Stimulated activated CD4-positive, alpha-beta T cell treated with anti-CD3 and anti-CD28 coated beads, Interleukin-2, amount 100 ng/mL, for 24 hours (primary cell): Measurements from ENCODE around the gene REXO1.
"Not testable (repeated sequence)": the region's sequence is repeated elsewhere in the genome, so short reads cannot be mapped to it uniquely, and the experiment has no call there.

Experiments used
- DNase-seq, 2 donors: peaks; one replicate each; pipeline ENCODE4 v3.0.0-alpha.2; 2020

REXO1 gene, protein sequence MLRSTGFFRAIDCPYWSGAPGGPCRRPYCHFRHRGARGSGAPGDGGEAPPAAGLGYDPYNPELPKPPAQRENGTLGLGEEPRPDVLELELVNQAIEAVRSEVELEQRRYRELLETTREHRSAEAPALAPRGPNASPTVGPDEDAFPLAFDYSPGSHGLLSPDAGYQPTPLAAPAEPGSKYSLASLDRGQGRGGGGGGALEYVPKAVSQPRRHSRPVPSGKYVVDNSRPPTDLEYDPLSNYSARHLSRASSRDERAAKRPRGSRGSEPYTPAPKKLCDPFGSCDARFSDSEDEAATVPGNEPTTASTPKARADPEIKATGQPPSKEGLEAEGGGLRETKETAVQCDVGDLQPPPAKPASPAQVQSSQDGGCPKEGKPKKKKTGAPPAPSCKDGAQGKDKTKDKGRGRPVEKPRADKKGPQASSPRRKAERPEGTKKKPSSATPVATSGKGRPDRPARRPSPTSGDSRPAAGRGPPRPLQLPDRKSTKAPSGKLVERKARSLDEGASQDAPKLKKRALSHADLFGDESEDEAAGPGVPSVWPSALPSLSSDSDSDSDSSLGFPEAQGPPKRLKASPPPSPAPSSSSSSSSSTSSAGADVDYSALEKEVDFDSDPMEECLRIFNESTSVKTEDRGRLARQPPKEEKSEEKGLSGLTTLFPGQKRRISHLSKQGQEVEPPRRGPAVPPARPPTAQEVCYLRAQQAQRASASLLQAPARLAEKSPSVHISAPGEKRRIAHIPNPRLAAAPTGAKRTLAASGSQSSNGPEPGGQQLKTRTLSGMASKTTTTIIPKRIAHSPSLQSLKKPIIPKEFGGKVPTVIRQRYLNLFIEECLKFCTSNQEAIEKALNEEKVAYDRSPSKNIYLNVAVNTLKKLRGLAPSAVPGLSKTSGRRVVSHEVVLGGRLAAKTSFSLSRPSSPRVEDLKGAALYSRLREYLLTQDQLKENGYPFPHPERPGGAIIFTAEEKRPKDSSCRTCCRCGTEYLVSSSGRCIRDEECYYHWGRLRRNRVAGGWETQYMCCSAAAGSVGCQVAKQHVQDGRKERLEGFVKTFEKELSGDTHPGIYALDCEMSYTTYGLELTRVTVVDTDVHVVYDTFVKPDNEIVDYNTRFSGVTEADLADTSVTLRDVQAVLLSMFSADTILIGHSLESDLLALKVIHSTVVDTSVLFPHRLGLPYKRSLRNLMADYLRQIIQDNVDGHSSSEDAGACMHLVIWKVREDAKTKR

DNA sequence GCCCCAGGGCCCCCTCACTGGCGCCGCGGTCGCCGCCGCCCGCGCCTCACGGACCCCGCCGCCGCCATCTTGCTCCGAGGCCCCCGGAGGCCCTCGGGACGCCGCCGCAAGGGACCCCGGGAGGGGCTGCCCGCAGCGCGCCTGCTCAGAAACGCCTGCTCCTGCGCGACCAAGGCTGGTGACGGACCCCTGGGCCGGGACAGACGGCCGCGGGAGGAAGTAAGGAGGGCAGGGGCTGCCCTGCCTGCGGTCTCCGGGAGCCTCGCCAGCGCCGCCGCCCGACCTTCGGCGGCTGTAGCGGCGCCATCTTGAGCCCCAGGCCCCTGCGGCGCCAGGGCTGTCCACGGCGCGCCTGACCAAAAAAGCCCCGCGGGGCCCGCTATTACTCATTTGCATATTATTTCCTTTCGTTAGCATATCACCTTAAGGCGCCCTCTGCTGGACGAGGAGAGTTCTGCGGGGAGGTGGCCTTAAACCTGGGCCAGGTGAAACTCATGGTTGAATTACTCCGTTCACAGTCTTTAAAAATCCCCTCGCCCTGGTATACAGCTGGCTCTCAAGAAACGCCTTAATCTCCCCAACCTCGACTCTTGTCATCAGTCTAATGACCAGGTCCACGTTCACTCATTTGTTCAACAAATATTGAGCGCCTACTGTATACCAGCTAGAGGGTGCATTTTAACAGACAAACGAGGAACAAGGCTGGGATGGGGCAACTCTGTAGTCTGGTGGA lies at the start of gene REXO1:
Gene REXO1, minus strand, starts transcription at position 85 of the 733 bp plus-strand sequence. CDS start 125 bp downstream, outside the sequence.
- peak; percentile 98 to 99 for DNase-seq

DNA sequence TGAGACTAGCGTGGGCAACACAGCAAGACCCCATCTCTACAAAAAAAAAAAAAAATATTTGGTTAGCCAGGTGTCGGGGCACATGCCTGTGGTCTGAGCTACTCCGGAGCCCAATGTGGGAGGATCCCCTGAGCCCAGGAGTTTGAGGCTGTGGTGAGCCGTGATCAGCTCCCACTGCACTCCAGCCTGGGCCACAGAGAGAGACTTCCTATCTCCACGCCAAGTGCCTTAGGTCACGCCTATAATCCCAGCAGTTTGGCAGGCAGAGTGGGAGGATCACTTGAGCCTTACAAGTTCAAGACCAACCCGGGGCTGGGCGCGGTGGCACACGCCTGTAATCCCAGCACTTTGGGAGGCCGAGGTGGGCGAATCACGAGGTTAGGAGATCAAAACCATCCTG lies 48.2 kb upstream of the REXO1 start:
- DNase-seq, result no peak

DNA sequence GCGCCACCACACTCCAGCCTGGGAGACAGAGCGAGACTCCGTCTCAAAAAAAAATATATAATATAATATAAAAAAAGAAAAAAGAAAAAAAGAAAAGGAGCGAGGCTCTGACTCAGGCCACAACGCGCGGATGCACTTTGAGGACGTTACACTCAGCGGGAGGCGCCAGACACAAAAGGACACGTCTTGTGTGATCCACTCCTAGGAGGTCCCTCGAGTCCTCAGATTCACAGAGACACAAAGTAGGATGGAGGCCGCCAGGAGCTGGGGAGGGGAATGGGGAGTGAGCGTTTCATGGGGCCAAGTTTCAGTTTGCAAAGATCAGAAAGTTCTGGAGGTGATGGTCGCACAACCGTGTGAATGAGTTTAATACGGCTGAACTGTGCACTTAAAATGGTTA lies 45.5 kb upstream of the REXO1 start:
- no peak for DNase-seq

DNA sequence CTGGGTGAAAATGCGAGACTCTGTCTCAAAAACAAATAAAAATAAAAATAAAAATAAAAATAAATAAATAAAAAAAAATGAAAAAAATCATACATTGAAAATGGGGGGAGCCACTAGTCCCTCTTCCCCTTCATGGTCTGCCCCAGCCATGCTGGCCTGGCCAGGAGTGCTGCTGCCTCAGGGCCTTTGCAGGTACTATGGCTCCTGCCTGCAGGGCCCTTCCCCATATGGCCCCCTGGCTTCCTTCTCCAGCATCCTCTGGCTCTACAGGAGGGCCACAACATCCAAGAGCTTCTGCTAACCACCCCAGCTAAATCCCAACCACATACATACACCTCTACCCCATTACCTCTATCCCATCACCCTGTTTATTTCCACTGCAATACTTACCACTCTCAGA lies 41.6 kb upstream of the REXO1 start:
- no peak for DNase-seq

DNA sequence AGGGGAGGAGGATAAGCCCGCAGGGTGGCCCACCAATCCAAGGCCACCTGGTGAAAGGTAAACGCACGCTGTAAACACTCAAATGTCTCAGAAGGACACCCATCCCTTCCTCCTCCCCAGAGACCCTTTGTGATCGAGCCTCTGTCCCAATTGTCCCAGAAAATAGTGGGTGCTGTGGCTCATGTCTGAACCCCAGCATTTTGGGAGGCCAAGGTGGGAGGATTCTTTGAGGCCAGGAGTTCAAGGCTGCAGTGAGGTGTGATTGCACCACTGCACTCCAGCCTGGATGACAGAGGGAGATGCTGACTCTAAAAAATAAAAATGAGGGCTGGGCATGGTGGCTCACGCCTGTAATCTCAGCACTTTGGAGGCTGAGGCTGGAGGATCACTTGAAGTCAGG lies 40.1 kb upstream of the REXO1 start:
- no peak for DNase-seq

DNA sequence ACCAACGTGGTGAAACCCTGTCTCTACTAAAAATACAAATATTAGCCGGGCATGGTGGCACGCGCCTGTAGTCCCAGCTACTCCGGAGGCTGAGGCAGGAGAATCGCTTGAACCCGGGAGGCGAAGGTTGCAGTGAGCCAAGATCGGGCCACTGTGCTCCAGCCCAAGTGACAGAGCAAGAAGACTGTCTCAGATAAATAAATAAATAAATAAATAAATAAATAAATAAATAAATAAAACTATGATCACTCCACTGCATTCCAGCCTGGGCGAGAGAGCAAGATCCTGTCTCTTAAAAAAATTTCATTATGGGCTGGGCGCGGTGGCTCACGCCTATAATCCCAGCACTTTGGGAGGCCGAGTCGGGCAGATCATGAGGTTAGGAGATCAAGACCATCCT lies 38.1 kb upstream of the REXO1 start:
- DNase-seq, result not testable (repeated sequence)

DNA sequence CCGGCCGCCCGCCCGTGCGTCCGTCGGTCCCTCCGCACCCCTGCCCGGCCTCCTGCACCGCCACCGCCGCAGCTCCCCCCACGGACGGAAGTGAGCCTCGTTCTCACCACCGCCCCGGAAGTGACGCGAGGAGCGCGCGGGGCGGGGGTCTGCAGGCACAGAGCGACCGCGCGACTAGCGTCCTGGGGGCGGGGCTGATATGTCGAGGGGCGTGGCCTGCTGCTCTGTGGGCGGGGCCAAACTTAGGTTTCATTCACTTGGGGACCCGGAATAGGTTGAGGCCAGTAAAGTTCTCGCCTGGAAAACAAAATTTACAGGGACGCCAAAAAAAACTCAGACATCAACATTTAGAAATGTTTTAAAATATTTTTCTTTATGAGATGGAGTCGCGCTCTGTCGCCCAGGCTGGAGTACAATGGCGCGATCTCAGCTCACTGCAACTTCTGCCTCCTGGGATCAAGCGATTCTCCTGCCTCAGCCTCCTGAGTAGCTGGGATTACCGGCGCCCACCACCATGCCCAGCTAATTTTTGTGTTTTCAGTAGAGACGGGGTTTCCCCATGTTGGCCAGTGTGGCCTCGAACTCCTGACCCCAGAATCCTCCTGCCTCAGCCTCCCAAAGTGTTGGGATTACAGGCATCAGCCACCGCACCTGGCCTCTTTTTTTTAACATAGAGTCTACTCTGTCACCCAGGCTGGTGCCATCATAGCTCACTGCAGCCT lies 37.3 kb upstream of the REXO1 start, which contains the start of gene ABHD17A:
Gene ABHD17A, minus strand, starts transcription at position 99 of the 722 bp plus-strand sequence. CDS start 3,930 bp downstream, outside the sequence.
- DNase-seq, result peak; percentile 96 to 97

DNA sequence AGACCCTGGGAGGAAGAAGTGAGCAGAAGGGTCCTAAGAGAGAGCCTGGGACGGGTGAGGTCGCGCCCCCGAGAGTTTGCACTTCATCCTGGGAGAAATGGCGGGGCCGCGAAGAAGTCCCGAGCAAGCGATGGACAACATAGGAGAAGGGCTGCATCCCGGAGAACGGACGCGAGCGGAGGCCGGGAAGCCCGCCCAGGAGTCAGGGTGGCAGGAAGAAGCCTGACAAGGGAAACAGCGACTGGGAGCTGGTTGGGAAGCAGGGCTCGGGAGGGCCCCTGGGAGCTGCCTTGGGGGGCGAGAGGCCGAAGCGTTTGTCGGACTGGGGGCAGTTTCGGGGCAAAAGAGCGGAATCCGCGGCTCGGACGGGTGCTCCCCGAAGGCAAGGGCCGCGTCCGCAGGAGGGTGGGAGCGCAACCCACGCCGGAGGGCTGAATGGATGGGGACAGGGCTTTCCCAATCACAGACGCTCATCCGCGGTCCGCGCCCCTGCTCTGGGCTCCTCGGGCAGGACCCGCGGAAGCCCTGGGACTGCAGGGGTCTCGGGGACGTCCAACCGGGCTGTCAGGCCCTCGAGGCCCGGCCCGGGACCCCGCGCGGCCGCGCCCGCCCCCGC lies 36.5 kb upstream of the REXO1 start:
- no peak for DNase-seq

DNA sequence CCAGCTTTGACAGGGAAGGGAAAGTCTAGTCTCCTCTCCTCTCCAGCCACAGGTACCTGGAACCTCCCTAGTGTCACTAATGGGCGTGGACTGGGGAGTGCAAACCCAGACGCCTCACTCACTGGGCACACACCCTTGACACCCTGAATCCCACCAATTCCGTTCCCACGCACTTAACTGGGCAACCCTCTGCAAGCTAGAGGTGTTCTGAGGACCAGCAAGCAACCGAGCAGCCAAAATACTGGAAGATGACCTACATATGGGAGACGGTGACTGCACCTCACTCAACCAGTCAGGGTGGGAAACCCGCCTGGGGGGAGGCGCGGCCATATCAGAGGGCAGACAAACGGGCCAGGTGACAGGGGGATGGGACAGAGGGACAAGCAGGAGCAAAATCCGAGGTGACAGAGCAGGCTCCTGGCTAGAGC lies 36.0 kb upstream of the REXO1 start:
- no peak for DNase-seq

DNA sequence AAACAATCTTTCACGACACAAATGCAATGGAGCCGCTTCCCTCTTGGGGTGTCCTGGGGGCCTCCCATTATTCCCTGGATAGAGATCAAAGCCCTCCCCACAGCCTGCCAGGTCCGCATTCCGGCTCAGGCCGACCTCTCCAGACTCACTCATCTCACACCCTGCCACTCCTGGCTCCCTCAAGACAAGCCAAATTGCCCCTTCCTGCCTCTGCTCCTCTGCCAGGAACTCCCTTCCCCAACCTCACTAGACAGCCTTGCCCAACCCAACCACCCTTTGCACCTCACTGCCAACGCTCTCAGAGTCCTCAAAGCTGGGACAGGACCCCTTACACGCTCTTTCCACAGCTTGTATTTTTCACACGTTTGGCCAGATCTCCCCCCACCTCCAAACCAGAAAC lies 35.5 kb upstream of the REXO1 start:
- DNase-seq, result no peak

DNA sequence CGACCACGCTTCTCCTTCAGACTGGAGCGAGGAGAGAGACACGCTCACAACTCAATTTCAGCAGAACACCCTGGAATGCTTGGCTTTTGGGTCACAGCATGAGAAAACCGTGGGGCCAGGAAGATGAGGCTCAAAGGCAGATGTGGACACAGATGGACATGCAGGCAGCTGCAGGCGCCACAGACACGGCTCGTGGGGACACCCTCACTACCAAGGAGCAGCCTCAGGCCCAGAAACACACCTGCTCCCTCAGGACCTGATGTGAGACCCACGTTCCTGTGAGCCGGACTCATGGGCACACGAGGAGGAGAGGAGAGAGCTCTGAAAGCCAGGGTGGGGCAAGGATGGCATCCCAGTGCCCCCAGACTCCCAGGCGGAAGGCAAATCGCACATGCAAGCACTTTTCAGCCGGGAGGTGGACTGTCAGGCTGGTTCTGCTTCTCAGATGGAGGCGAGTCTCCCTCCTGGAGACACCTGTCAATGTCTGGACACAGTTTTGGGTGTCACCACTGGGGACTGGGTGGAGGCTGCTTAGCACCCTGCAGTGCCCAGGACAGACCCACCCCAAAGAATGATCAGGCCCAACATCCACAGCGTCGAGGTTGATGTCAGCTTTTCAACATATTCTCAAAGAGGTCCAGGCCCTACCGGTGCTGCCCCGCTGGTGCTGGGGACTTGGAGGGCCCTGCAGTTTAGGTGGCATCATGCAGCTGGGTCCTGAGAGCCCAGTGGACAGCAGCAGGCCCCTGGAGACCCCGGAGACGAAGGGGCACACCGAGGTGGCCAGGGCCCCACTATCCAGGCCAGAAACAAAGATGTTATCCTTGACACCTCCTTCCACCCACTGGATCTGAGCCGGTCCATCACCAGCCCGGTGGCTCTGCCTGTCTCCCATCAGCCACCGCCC lies 34.8 kb upstream of the REXO1 start:
- no peak for DNase-seq

DNA sequence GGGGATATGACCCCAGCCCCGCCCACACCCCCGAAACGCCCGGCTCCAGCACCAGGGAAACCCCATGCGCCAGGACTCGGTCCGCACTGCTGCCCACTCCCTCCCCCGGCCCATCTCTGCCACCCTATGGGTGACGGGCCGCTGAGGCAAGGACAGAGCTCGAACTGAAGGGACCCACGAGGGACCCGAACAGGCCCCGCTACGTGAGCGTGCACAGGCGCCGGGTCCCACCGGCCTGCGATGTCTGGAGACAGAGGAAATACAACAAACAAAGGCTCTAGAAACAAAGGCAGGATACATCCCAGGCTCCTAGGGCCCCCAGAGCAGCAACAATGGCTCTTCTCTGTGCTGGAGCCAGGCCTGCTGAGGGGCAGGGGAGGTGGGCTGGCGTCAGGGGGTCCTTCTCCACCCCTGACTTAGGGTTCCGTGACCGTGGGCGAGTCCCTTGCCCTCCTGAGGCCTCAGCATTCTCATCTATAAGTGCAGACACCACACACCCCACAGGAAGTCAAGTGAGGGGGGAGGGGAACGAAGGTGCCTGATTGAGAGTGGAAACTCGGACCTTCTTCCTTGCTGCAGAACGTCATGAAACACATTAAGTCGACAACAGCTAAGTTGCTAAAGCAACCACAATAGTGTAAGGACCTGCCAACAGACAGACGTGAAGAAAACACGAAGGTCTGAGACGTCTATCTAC lies 34.0 kb upstream of the REXO1 start:
- peak; percentile 70 for DNase-seq

DNA sequence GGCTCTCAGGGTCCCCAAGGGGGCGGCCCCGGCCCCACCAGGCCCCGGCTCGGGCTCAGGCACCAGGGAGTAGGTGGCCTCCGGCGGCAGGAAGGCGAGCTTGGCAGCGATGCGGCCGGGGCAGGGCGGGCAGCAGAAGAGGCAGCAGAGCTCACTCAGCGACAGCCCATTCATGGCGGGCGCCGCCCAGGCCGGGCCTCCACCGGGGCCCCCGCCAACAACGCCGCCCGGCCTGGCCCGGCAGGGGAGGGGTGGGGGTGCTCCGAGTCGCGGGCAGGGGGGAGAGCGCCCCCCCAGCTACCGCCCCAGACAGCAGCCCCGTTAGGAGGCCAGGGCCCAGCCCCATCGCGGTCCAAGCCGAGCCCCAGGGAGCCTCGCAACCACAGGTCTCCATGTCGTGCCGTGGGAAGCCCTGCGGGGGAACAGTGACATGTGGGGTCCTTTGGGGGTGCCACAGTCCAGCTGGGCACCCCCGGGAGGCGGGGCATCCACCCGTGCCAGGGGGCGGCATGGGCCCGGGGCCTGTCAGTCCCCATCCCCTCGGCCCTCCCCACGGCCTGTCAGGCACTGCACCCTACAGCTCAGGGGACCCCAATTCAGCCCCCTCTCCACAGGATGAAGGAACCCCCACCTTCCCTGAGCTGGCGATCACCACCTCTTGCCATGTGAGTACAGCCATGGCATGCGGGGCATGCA lies 33.3 kb upstream of the REXO1 start:
- not testable (repeated sequence) for DNase-seq

DNA sequence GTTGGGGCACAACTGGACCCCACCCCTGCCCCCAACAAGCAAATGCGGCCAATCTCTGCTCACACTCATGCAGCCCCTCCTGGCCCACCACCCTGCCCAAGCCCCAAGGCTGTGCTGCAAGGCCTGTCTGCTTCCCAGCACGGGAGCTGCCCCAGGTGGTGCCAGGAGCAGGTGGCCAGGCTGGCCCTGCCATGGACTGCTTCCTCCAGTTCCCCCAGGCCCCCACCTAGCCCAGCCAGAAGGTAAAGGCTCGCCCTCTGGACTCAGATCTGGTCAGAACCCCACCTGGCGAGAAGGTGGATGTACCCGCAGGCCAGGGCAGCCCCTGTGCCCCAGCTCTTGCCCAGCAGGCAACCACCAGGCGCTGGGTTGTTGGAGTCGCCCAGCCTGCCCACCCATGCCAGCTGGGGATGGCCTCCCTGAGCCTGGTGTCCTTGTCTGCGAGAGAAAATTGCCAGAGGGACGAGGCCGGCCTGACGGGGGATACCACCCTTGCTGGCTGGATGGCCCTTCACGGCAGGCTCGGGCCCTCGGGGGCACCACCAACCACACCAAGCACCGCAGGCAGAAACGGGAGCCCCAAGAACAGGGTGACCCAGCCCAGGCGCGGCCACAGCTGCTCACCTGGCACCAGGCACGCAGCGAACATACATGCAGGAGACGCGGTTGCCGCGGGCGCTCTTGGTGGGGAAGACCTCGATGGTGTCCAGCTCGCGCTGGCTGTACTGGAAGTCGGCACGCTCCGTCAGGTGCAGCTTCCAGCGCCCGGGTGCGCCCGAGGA lies 32.5 kb upstream of the REXO1 start:
- DNase-seq, result no peak

DNA sequence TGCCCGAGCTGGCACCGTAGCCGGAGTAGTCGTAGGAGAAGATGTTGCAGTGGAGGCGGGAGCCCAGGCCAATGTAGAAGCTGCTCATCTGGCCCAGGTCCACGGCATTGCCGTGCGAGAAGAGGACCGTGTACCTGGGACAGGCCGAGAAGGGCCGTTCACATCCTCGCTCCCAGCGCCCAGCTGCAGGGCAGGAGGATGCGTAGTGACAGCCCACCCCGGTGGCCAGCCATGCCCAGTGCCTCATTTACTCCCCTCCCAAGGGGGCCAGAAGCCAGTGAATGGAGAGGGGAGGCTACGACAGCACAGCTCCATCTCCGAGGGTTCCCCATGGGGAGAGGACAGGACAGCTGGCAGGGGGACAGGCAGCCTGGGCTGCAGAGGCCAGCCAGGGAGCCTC lies 31.7 kb upstream of the REXO1 start:
- DNase-seq, result not testable (repeated sequence)

DNA sequence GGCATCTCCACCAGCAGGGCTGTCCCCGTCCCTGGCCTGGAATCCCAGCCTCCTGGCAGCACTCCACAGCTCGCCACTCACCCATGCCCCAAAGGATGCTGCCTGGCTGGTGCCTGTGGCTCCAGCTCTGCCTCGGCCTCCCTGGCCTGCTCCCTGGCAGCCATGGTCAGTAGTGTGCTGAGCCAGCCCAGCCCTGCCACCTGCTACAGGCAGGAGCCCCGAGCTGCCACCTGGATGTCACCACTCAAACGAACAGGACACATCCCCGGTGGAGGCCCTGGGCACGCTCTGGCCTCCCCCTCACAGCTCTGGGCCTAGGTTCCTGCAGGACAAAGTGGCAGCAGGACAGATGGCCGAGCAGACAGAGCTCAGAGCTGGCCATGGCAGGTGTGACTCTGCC lies 30.3 kb upstream of the REXO1 start:
- DNase-seq, result not testable (repeated sequence)

DNA sequence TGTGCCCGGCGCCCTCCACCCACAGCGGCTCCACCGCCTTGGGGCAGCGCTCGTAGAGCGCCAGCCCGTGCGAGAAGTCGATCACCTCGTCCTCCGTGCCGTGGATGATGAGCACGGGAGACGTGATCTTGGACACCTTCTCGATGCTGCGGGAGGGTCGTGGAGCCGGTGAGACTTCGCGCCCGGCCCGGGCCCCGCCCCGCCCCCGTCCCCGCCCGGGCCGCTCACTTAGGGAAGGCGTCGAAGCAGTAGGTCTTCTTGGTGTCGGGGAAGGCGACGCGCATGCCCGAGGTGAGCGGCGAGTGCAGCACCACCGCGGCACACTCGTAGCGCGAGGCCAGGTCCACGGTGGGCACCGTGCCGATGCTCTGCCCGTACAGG lies 29.0 kb upstream of the REXO1 start:
- DNase-seq, result not testable (repeated sequence)
